ENCODE results near the gene TMEM183A.
"Not testable (repeated sequence)": the region's sequence is repeated elsewhere in the genome, so short reads cannot be mapped to it uniquely, and the experiment has no call there.

The TMEM183A gene

GRCh38 chr1:203006948-203007871 lies at the start of gene TMEM183A:
TMEM183A (plus strand) TSS chr1:203007374; CDS start chr1:203007466, 92 bp downstream.
- DNase-seq (ENCODE audit: low read depth, low spot score): peak; percentile 89

DNA sequence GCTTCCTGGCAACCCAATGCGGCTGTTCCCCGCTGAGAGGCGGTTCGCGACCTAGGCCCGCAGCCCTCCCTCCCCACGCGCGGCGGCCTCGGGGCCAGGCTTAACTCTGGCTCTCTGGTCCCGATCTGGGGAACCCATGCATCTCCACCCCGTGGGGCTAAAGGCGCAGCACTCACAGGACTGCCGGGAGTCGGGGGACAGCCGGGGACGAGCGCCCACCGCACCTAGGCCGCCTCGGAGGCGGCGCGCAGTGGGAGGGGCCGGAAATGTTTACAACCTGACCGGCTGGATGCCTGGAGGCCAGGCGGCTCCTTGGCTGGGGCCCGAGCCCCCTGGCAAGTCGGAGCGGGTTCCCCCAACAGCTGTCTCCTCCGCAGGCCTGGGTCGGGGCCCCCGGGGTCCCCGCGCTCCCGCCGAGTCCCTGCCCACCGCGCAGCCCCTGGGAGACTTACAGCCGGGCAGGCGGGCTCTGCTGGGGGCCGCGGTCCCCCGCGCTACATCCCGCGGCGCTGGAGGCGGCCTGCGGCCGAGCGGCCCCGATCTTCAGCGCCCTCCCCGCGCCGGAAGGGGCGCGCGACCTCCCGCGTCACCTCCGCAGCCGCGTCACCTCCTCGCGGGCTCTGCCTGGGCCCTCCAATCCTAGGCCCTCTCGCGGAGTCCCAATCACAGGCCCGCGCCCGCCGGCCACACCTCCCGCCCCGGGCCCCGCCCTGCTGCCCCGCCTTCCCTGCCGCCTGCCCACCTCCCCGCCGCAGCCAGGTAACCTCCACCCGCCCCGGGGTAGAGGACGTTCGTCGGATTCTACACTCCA lies 49.2 kb upstream of the TMEM183A start, which contains the start of gene ADIPOR1:
Gene ADIPOR1 (minus strand): TSS at position 580 of the 811 bp plus-strand sequence. CDS start 7,242 bp downstream, outside the sequence.
- peak; percentile 32 for DNase-seq (ENCODE audit: low read depth, low spot score)

- DNase-seq (ENCODE audit: low read depth, low spot score): no peak
Observed at GRCh38 chr1:202958544-202959275, 48.5 kb upstream of the TMEM183A start.

DNA sequence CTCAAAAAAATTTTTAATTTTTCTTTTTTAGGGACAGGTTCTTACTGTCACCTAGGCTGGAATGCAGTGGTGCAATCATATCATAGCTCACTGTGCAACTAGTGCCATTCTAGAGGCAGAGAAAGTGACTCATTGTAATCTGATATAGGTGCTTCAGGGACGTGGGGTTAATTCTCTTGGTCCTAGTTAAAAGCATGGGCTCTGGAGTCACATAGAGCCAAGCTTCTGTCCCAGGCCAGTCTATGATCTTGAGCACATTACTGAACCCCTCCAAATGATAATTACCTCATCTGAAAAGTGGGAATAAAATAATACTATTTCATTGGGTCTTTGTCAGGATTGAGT lies 47.9 kb upstream of the TMEM183A start:
- no peak for DNase-seq (ENCODE audit: low read depth, low spot score)

DNA sequence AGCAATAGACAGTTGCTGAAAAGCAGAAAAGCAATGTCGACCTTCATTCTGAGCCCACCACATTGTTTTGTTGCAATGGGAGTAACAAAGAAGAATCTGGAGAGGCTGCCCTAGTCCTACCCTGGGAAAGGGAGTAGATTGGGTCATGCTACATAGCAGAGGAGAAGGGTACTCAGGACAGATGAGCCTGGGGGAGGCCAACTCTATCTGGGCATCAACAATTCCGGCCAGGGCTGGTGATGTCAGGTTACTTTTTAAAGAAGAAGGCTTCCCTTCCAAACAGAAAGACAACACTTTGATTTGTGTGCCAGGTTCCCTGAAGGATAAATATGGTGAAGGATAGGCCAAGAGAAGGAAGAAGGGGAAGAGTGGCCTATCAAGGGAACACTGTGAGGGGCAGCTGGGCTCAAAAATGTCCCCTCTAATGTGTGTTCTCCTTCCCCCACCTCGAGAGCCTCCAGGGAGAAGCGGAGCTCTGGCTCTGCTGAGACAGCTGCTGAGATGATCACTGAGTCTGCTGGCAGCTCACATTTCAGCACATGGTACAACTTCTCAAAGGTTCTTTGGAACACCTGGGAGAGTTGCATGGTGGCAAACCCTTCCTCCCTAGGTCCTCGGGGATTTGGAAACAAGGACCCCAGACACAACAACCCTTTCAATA lies 45.8 kb upstream of the TMEM183A start:
- no peak for DNase-seq (ENCODE audit: low read depth, low spot score)

GRCh38 chr1:202964791-202965410 lies 42.3 kb upstream of the TMEM183A start:
- no peak for DNase-seq (ENCODE audit: low read depth, low spot score)

DNA sequence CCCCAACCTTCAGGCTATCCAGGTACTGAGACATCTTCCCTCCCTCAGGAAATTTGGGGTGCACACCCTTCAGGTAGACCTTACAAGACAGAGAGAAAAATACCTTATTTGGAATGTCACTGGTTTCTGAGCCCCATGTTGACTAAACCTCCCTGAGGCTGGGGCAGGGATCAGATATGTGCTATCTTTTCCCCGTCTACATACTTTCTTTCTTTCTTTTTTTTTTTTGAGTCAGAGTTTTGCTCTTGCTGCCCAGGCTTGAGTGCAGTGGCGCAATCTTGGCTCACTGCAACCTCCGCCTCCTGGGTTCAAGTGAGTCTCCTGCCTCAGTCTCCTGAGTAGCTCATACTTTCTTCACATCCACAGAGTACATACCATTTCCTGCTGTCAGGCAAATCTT lies 41.8 kb upstream of the TMEM183A start:
- no peak for DNase-seq (ENCODE audit: low read depth, low spot score)

DNA sequence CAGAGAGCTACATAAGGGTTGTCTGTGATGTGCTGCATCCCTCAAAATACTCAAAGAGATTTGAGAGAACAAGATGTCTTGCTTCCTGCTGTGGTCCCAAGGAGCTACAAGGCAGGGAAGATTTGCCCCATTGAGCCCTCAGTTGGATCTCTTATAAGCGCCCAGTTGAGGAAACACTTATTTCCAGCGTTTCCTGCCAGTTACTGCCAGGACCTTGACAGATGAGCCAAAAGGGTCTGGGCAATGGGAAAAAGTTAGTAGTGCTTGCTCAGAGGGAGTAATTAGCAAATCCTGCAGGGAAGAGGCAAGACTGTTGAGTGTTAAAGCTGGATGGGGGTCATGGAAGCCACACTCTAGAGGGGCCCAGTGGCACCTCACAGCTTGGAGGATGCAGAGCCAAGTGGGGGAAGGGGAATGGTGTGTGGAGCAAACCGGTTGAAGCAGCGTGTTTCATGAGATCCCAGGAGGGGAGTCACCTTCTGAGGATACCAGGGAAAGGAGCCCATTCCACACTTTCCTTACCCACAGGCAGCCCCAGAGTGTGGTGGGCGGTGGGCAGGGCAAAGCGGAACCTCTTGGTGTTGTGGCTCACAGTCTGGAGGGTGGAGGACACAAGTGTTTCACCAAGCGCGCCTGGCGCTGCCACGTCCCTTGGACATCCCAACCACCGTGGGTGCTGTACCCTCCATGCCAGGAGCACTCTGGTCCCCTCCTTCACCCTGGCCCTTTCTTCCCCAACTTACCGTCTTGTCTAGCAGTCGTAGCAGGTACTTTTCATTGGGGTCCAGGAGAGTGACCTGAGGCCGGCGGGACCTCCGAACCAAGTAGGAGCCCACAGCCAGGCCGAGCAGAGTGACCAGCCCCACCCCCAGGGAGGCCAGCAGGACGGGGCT lies 40.9 kb upstream of the TMEM183A start:
- DNase-seq (ENCODE audit: low read depth, low spot score): no peak

DNA sequence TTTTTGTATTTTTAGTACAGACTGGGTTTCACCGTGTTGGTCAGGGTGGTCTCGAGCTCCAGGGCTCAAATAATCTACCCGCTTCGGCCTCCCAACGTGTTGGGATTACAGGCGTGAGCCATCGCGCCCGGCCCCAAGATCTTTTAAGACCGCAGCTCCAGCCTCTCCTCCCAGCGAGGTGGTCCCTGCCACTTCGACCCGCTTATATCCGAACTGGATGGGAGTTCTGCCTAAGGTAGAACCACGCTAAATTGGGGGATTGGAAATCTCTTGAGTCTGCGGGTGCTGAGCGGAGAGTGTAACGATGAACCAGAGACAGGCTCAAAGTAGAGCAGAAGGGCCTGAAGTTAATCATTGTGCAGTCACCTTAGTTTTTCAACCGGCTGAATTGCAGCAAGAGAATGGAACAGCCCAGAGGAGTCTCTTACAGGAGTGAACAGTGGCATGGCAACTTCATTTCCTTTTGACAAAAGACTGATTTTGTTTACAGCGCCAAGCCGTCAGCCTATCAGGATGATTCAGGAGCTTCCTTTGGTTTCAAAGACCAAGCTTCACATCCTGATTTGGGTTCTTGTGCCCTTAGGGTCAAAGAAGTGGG lies 39.4 kb upstream of the TMEM183A start:
- DNase-seq (ENCODE audit: low read depth, low spot score): no peak

- DNase-seq (ENCODE audit: low read depth, low spot score): no peak
Observed at GRCh38 chr1:202968351-202968750, 38.8 kb upstream of the TMEM183A start.

DNA sequence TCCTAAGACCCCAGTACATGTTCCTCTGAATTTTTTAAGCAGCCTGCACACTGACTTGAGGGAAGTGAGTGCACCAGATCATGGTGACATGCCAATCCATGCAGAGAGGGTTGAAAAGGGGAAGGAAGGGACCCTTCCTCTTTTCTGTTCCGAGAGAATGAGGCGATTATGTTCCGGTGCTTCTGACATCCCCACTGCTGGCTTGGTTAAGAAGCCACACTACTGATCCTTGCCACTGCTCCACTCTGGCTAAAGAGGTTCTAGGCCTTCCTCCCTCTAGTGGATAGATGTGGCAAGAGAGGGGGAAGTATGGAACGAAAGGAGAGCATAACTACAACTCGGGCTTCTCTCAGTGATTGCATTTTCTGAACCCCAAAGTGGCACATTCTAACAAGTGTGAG lies 38.3 kb upstream of the TMEM183A start:
- DNase-seq (ENCODE audit: low read depth, low spot score): no peak

GRCh38 chr1:202972046-202972445 lies 35.1 kb upstream of the TMEM183A start:
- no peak for DNase-seq (ENCODE audit: low read depth, low spot score)

GRCh38 chr1:202974856-202975255 lies 32.3 kb upstream of the TMEM183A start:
- DNase-seq (ENCODE audit: low read depth, low spot score): no peak

GRCh38 chr1:202976633-202977032 lies 30.5 kb upstream of the TMEM183A start:
- DNase-seq (ENCODE audit: low read depth, low spot score): no peak

- no peak for DNase-seq (ENCODE audit: low read depth, low spot score)
Observed at GRCh38 chr1:202979459-202979858, 27.7 kb upstream of the TMEM183A start.

DNA sequence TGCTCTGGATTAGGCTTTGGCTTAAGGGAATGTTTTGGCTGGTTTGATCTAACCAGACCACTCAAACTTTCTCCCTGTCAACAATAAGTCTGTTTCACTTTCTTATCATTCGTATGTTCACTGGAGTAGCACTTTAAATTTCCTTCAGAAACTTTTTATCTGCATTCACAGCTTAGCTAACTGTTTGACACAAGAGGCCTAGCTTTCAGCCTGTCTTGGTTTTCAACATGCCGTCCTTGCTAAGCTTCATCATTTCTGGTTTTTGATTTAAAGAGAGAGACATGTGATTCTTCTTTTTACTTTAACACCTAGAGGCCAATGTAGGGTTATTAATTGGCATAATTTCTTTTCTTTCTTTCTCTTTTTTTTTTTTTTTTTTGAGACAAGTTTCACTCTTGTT lies 25.2 kb upstream of the TMEM183A start:
- DNase-seq (ENCODE audit: low read depth, low spot score): no peak

- DNase-seq (ENCODE audit: low read depth, low spot score): no peak
Observed at GRCh38 chr1:202982715-202983430, 24.3 kb upstream of the TMEM183A start.

- DNase-seq (ENCODE audit: low read depth, low spot score): not testable (repeated sequence)
Observed at GRCh38 chr1:202986120-202986519, 21.1 kb upstream of the TMEM183A start.

DNA sequence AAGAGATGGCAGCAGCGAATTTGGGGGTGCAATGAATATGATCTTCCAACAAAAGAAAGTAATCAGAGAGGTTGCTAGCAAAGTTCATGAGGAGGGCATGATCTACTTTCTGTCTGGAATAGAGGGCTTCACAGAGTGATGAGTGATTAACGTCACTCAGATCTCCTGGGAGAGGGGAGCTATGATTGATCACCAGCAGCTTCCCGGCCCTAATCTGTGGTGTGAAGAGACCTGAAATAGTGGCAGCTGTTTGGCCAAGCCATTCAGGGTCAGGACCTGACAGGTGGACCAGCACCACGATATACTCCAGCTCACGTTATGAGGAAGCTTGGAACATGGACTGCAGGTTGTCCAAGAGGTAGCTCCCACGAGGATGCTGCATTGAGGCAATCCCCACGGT lies 19.9 kb upstream of the TMEM183A start:
- no peak for DNase-seq (ENCODE audit: low read depth, low spot score)

Measured in brain pericyte (primary cell).